NT2/D1 (cell line): ENCODE results near the gene KCTD14.
"Not testable (repeated sequence)": the region's sequence is repeated elsewhere in the genome, so short reads cannot be mapped to it uniquely, and the experiment has no call there.

Experiments
- DNase-seq: peaks from one replicate; pipeline ENCODE4 v3.0.0-alpha.2; 2011; ENCODE audit warnings: low read depth, low spot score
- H3K27me3 ChIP-seq: 2 replicates; pipeline ENCODE4 v1.6.0; 2011; ENCODE audit warnings: mild to moderate bottlenecking; ENCODE audit not compliant: insufficient read length, insufficient read depth
- H3K36me3 ChIP-seq: 2 replicates; pipeline ENCODE4 v1.6.1; 2011; ENCODE audit warnings: mild to moderate bottlenecking, low read length, mixed read lengths; ENCODE audit not compliant: insufficient read depth, insufficient read length
- H3K4me1 ChIP-seq: 2 replicates; pipeline ENCODE4 v1.5.1; 2011; ENCODE audit not compliant: insufficient read depth, insufficient read length
- H3K4me3 ChIP-seq: 2 replicates; pipeline ENCODE4 v1.5.1; 2011; ENCODE audit warnings: low read depth; ENCODE audit not compliant: insufficient read length
- H3K9ac ChIP-seq: 2 replicates; pipeline ENCODE4 v1.6.0; 2011; ENCODE audit warnings: low read depth; ENCODE audit not compliant: insufficient read length
- H3K9me3 ChIP-seq: 2 replicates; pipeline ENCODE4 v1.5.1; 2011; ENCODE audit warnings: mild to moderate bottlenecking, low read length; ENCODE audit not compliant: insufficient read depth
- SUZ12 ChIP-seq: IDR thresholded peaks from 2 replicates; pipeline ENCODE4 v1.6.1; 2011; ENCODE audit not compliant: insufficient read length, insufficient read depth; ENCODE audit errors: extremely low read depth
- YY1 ChIP-seq: IDR thresholded peaks from 2 replicates; pipeline ENCODE4 v1.6.1; 2011; ENCODE audit not compliant: insufficient read length, insufficient read depth
- ZNF274 ChIP-seq: IDR thresholded peaks from 2 replicates; pipeline ENCODE4 v1.6.1; 2011; ENCODE audit warnings: mild to moderate bottlenecking, low read depth, low read length

KCTD14 gene

GRCh38 chr11:78045851-78046485 is 22.9 kb upstream of the KCTD14 start:
- H3K36me3 ChIP-seq: no peaks in the 10 kb centered on the region
- peak overlapping the region; percentile 59 for H3K9ac ChIP-seq
- DNase-seq: peak; percentile 35
- H3K4me3 ChIP-seq: peak overlapping the region; percentile 15
- H3K4me1 ChIP-seq: peaks cover 5% of the 10 kb centered on the region
- TF ChIP-seq SUZ12 (no peak), ZNF274 (no peak), YY1 (no peak)
- peaks cover 12% of the 10 kb centered on the region for H3K27me3 ChIP-seq
- H3K9me3 ChIP-seq: no peaks in the 10 kb centered on the region

DNA sequence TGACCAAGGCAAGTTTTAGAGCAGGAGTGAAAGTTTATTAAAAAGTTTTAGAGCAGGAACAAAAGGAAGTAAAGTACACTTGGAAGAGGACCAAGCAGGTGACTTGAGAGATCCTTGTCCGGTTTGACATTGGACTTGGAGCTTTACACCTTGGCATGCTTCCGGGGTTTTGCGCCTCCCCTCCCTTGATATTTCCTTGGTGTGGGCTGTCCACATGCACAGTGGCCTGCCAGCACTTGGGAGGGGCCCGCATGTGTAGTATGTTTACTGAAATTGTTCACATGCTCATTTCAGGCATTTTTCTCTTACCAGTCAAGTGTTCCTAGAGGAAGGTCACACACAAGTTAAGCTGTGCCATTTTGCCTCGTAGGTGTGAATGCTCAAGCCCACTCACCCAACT is 21.6 kb upstream of the KCTD14 start:
- Histone ChIP-seq H3K27me3 (peaks cover 12% of the 10 kb centered on the region), H3K36me3 (no peaks in the 10 kb centered on the region), H3K4me3 (no peak overlapping the region), H3K9me3 (no peaks in the 10 kb centered on the region), H3K9ac (no peak overlapping the region), H3K4me1 (no peaks in the 10 kb centered on the region)
- TF ChIP-seq ZNF274 (no peak), SUZ12 (no peak), YY1 (no peak)
- no peak for DNase-seq

DNA sequence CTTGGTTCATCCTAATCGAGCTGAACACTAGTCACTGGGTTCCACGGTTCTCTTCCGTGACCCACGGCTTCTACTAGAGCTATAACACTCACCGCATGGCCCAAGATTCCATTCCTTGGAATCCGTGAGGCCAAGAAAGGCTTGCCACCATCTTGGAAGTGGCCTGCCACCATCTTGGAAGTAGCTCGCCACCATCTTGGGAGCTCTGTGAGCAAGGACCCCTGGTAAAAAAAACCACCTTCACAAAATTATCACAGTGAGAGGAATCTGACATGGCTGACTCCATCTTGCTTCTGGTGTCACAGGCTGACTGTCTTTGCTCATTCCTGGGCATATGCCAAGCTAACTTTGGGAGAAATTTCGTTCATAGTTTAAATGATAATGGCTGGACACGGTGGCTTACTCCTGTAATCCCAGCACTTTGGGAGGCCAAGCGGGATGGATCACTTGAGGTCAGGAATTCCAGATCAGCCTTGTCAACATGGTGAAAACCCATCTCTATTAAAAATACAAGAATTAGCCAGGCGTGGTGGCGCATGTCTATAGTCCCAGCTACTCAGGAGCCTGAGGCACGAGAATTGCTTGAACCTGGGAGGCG is 18.9 kb upstream of the KCTD14 start:
- Histone ChIP-seq H3K27me3 (peaks cover 12% of the 10 kb centered on the region), H3K36me3 (no peaks in the 10 kb centered on the region), H3K9ac (no peak overlapping the region), H3K4me3 (no peak overlapping the region), H3K9me3 (no peaks in the 10 kb centered on the region), H3K4me1 (no peaks in the 10 kb centered on the region)
- TF ChIP-seq SUZ12: no peak
- no peak for DNase-seq

DNA sequence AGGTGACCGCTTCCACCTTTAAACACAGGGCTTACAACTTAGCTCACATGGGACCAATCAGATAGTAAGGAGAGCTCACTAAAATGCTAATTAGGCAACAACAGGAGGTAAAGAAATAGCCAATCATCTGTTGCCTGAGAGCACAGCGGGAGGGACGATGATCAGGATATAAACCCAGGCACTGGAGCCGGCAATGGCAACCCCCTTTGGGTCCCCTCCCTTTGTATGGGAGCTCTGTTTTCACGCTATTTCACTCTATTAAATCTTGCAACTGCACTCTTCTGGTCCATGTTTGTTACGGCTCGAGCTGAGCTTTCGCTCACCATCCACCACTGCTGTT is 18.3 kb upstream of the KCTD14 start:
- not testable (repeated sequence) for H3K4me1 ChIP-seq, H3K36me3 ChIP-seq, H3K4me3 ChIP-seq, H3K9ac ChIP-seq, DNase-seq, H3K9me3 ChIP-seq
- H3K27me3 ChIP-seq: peaks cover 12% of the 10 kb centered on the region

DNA sequence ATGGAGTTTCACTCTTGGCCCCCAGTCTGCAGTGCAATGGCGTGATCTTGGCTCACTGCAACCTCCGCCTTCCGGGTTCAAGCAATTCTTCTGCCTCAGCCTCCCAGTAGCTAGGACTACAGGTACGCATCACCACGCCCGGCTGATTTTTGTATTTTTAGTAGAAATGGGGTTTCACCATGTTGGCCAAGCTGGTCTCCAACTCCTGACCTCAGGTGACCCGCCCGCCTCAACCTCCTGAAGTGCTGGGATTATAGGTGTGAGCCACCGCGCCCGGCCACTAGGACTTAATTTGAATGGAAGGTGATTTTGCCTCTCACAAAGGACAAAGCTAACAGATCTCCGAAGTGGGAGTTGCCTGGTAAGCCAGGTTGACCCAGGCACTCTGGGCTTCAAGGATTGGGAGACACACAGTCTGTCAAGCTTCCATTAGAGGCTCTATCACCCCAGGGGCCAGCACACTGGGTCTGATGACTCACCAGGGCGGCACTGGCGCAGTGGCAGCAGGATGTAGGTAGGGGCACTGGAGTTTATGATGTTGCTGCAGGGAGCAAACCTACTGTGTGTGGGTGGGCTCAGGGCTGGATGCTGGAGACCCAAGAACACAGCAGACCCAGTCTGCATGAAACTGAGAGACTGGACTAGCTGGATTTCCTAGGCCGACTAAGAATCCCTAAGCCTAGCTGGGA is 17.8 kb upstream of the KCTD14 start:
- no peaks in the 10 kb centered on the region for H3K36me3 ChIP-seq
- H3K4me3 ChIP-seq: no peak overlapping the region
- TF ChIP-seq YY1 (no peak), SUZ12 (no peak), ZNF274 (no peak)
- no peak overlapping the region for H3K9ac ChIP-seq
- peaks cover 11% of the 10 kb centered on the region for H3K27me3 ChIP-seq
- H3K9me3 ChIP-seq: no peaks in the 10 kb centered on the region
- H3K4me1 ChIP-seq: no peaks in the 10 kb centered on the region
- no peak for DNase-seq

DNA sequence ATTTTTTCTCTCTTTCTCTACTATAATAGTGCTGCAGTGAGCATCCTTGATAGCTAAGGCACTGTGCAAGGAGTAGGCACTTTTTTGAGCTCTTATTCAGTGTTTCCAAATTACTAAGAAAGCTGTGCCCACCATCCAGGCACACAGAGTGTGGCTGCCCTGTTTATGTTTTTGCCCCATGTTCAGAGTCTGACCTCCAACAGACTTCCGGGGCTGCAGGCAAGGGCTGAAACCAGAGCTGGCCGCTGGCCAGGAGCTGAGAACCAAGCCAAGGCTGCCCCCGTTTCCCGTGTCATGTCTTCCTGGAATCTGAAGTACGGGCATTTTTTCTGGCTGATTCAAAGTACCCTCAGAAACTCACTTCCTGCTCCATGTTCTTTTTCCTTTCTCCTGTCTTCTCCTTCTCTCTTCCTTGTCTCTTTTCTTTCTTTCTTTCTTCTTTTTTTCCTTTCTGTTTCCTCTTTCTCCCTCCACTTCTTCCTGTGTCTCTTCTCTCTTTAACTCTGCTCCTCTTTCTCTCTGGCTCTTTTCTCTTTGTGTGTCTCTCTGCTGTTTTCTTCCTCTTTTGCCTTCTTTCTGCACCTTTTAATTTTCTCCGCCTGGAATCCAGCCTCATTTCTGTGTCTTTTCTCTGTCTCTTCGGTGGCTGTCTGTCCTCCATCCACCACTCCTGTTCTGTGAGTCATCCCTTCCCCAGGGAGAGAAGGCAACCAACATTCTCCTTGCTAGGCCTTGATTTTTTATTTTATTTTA is 17.0 kb upstream of the KCTD14 start:
- DNase-seq: no peak
- TF ChIP-seq ZNF274 (no peak), YY1 (no peak), SUZ12 (no peak)
- no peaks in the 10 kb centered on the region for H3K9me3 ChIP-seq
- H3K9ac ChIP-seq: no peak overlapping the region
- H3K36me3 ChIP-seq: no peaks in the 10 kb centered on the region
- H3K4me3 ChIP-seq: no peak overlapping the region
- H3K4me1 ChIP-seq: no peaks in the 10 kb centered on the region
- peaks cover 4% of the 10 kb centered on the region for H3K27me3 ChIP-seq

GRCh38 chr11:78039391-78039918 is 16.4 kb upstream of the KCTD14 start:
- H3K36me3 ChIP-seq: no peaks in the 10 kb centered on the region
- TF ChIP-seq ZNF274: no peak
- no peak for TF ChIP-seq YY1
- TF ChIP-seq SUZ12: no peak
- no peaks in the 10 kb centered on the region for H3K9me3 ChIP-seq
- DNase-seq: no peak
- no peaks in the 10 kb centered on the region for H3K27me3 ChIP-seq
- H3K9ac ChIP-seq: no peak overlapping the region
- H3K4me3 ChIP-seq: no peak overlapping the region
- H3K4me1 ChIP-seq: no peaks in the 10 kb centered on the region
